ENCODE measurements around the gene TAS2R4.
"Not testable (repeated sequence)": the region's sequence is repeated elsewhere in the genome, so short reads cannot be mapped to it uniquely, and the experiment has no call there.

TAS2R4 gene

GRCh38 chr7:141820067-141820466 lies 43.6 kb downstream of the TAS2R4 start:
- Histone ChIP-seq H3F3A (ENCODE audit: insufficient read depth, low read length) (no peaks in the 10 kb centered on the region), H4K20me1 (ENCODE audit: insufficient read depth, low read length) (no peaks in the 10 kb centered on the region), H3K9me2 (ENCODE audit: low read depth, low read length) (no peaks in the 10 kb centered on the region), H3K27ac (ENCODE audit: low read depth, low read length, poor library complexity, severe bottlenecking) (no peak overlapping the region), H3K9me3 (ENCODE audit: low read length) (no peaks in the 10 kb centered on the region), H3K4me3 (ENCODE audit: low read depth, low read length, poor library complexity, severe bottlenecking) (no peak overlapping the region), H3K36me3 (ENCODE audit: insufficient read depth, low read length) (no peaks in the 10 kb centered on the region), H3K9ac (ENCODE audit: low read length) (no peak overlapping the region), H2AFZ (ENCODE audit: low read length) (no peak overlapping the region), H3K4me1 (ENCODE audit: insufficient read depth, low read length, severe bottlenecking) (no peaks in the 10 kb centered on the region), H3K27me3 (ENCODE audit: insufficient read depth, low read length) (no peaks in the 10 kb centered on the region), H3K79me2 (ENCODE audit: insufficient read depth, low read length) (no peaks in the 10 kb centered on the region), H3K4me2 (ENCODE audit: low read length) (no peak overlapping the region)
- TF ChIP-seq CTCF (IDR thresholded peaks at IDR 0.05; ENCODE audit: low read length) (no peak), EZH2 (IDR thresholded peaks at IDR 0.05; ENCODE audit: borderline replicate concordance, low read length) (no peak)

- not testable (repeated sequence) for H3K4me2 ChIP-seq (ENCODE audit: low read length)
These were observed 46.0 kb downstream of the TAS2R4 start for GRCh38 chr7:141822432-141822831.

More at GRCh38 chr7:141822432-141822831, 46.0 kb downstream of the TAS2R4 start:
- not testable (repeated sequence) for H3K79me2 ChIP-seq (ENCODE audit: insufficient read depth, low read length); H2AFZ ChIP-seq (ENCODE audit: low read length); H4K20me1 ChIP-seq (ENCODE audit: insufficient read depth, low read length); H3K4me3 ChIP-seq (ENCODE audit: low read depth, low read length, poor library complexity, severe bottlenecking); H3K27ac ChIP-seq (ENCODE audit: low read depth, low read length, poor library complexity, severe bottlenecking); H3K9me2 ChIP-seq (ENCODE audit: low read depth, low read length); H3K4me1 ChIP-seq (ENCODE audit: insufficient read depth, low read length, severe bottlenecking); H3K36me3 ChIP-seq (ENCODE audit: insufficient read depth, low read length); H3K9me3 ChIP-seq (ENCODE audit: low read length); H3K27me3 ChIP-seq (ENCODE audit: insufficient read depth, low read length); H3K9ac ChIP-seq (ENCODE audit: low read length); H3F3A ChIP-seq (ENCODE audit: insufficient read depth, low read length)

Data from OCI-LY1 (cell line).